Measurements from ENCODE around the gene LAMC2.
A peak's percentile ranks its signal among the peaks of the same experiment; 100 is the strongest.

The LAMC2 gene

GRCh38 chr1:183203094-183203493 lies 17.0 kb downstream of the LAMC2 start:
- Histone ChIP-seq H3K27me3 (ENCODE audit: insufficient read depth, low read depth) (no peaks in the 10 kb centered on the region), H4K20me1 (ENCODE audit: insufficient read depth) (no peaks in the 10 kb centered on the region), H3K4me2 (no peak overlapping the region), H2AFZ (ENCODE audit: low read depth) (no peak overlapping the region), H3K27ac (no peak overlapping the region), H3K9ac (no peak overlapping the region), H3K4me3 (IDR thresholded peaks at IDR 0.05; ENCODE audit: insufficient read depth, low read depth, low read length) (no peak overlapping the region), H3K36me3 (ENCODE audit: insufficient read depth) (no peaks in the 10 kb centered on the region), H3K79me2 (ENCODE audit: insufficient read depth, low read depth) (no peaks in the 10 kb centered on the region), H3K4me1 (ENCODE audit: low read depth, poor library complexity, severe bottlenecking) (no peaks in the 10 kb centered on the region)
- TF ChIP-seq, protein P1, sequence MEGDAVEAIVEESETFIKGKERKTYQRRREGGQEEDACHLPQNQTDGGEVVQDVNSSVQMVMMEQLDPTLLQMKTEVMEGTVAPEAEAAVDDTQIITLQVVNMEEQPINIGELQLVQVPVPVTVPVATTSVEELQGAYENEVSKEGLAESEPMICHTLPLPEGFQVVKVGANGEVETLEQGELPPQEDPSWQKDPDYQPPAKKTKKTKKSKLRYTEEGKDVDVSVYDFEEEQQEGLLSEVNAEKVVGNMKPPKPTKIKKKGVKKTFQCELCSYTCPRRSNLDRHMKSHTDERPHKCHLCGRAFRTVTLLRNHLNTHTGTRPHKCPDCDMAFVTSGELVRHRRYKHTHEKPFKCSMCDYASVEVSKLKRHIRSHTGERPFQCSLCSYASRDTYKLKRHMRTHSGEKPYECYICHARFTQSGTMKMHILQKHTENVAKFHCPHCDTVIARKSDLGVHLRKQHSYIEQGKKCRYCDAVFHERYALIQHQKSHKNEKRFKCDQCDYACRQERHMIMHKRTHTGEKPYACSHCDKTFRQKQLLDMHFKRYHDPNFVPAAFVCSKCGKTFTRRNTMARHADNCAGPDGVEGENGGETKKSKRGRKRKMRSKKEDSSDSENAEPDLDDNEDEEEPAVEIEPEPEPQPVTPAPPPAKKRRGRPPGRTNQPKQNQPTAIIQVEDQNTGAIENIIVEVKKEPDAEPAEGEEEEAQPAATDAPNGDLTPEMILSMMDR (conservative IDR thresholded peaks at IDR 0.05; ENCODE audit: low read depth, low read length): no peak

DNA sequence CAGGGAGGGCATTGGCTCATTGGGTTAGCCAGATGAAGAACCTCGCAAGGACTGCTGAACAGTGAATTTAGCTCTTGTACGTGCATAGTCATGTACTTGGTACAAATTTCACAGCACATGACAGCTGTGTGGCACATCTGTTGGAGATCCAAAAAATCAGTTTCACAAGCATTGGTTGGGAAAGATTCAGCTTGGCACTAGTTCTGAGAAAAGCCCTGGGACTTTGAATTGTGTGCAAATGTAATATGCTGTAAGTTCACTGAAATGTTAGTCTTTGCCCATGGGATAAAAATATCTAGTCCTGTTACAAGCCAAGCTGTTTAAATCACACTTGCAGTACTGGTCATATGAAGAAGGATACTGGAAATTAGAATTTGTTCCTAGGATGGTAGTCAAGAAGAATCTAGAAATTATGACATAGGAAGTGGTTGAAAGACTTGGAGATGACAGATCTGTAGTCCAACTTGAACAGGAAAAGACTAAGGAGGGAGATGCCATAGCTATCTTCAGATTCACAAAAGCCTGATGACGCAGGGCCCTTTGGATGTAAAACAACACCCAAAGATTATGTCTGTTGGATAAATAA lies 19.2 kb downstream of the LAMC2 start:
- H3K27me3 ChIP-seq (ENCODE audit: insufficient read depth, low read depth): no peaks in the 10 kb centered on the region
- no peak overlapping the region for H3K9ac ChIP-seq
- H3K4me1 ChIP-seq (ENCODE audit: low read depth, poor library complexity, severe bottlenecking): peaks cover 13% of the 10 kb centered on the region
- no peaks in the 10 kb centered on the region for H4K20me1 ChIP-seq (ENCODE audit: insufficient read depth)
- no peak overlapping the region for H3K4me3 ChIP-seq (IDR thresholded peaks at IDR 0.05; ENCODE audit: insufficient read depth, low read depth, low read length)
- H3K36me3 ChIP-seq (ENCODE audit: insufficient read depth): no peaks in the 10 kb centered on the region
- TF ChIP-seq, protein P1 (conservative IDR thresholded peaks at IDR 0.05; ENCODE audit: low read depth, low read length): no peak
- no peak overlapping the region for H3K27ac ChIP-seq
- H2AFZ ChIP-seq (ENCODE audit: low read depth): no peak overlapping the region
- no peak overlapping the region for H3K4me2 ChIP-seq
- H3K79me2 ChIP-seq (ENCODE audit: insufficient read depth, low read depth): no peaks in the 10 kb centered on the region

DNA sequence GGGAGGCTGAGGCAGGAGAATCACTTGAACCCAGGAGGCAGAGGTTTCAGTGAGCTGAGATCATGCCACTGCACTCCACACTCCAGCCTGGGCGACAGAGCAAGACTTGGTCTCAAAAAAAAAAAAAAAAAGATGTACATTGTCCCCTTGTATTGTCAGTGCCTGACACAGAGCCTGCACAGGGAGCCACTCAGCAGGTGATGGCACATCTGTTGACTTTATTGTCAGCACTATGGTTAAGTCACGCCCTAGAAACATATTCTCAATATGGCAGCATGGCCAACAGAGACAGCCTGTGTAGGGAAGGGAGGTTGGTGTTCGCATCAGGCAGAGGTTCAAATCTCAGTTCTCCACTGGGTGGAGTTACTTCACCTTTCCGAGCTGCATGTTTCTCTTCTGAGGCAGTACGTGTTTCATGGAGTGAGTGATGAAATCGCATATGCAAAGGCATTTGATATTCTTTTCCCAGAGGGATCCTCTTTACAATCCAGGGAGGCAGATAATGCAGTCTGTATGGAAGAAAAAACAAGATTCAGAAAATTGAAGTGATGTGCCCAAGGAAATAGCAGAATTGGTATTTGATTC lies 20.6 kb downstream of the LAMC2 start:
- no peaks in the 10 kb centered on the region for H4K20me1 ChIP-seq (ENCODE audit: insufficient read depth)
- H3K4me2 ChIP-seq: no peak overlapping the region
- no peaks in the 10 kb centered on the region for H3K79me2 ChIP-seq (ENCODE audit: insufficient read depth, low read depth)
- no peak overlapping the region for H3K4me3 ChIP-seq (IDR thresholded peaks at IDR 0.05; ENCODE audit: insufficient read depth, low read depth, low read length)
- peaks cover 13% of the 10 kb centered on the region for H3K4me1 ChIP-seq (ENCODE audit: low read depth, poor library complexity, severe bottlenecking)
- no peak overlapping the region for H3K9ac ChIP-seq
- TF ChIP-seq, protein P1 (conservative IDR thresholded peaks at IDR 0.05; ENCODE audit: low read depth, low read length): no peak
- H3K36me3 ChIP-seq (ENCODE audit: insufficient read depth): no peaks in the 10 kb centered on the region
- H2AFZ ChIP-seq (ENCODE audit: low read depth): no peak overlapping the region
- H3K27ac ChIP-seq: no peak overlapping the region
- no peaks in the 10 kb centered on the region for H3K27me3 ChIP-seq (ENCODE audit: insufficient read depth, low read depth)

DNA sequence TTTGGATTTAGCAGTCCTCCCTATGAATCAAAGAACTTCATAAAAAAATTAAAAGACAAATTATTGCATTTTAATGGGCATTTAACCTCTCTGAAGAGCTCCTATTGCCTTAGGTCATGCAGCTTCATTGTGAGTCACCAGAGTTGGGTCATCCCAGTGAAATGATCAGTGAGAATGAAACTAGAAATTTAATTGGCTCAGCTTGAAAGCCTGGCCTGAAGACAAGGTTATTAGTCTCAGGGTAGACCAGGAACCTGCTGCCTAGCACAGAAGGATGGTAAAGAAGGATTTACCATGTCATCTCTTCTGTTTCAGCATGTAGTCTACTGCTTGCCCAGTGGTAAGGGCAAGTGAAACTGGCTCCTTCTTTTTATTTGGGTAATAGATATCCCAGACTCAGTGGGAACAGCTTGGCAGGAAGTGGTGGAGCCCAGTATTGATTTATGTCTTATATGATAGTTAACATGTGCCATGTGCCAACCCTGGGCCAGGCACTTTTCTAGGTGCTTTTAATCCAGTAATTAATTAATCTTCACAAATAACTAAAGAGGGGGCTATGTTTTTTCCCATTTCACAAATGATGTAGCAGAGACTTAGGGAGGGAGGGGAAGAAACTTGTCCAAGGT lies 23.6 kb downstream of the LAMC2 start:
- Histone ChIP-seq H3K36me3 (ENCODE audit: insufficient read depth) (no peaks in the 10 kb centered on the region), H3K27me3 (ENCODE audit: insufficient read depth, low read depth) (no peaks in the 10 kb centered on the region), H3K4me2 (peak overlapping the region; percentile 1; the same call in 1 of the 2 replicates), H2AFZ (ENCODE audit: low read depth) (peak overlapping the region; percentile 20), H3K27ac (no peak overlapping the region), H4K20me1 (ENCODE audit: insufficient read depth) (no peaks in the 10 kb centered on the region), H3K4me1 (ENCODE audit: low read depth, poor library complexity, severe bottlenecking) (peaks cover 13% of the 10 kb centered on the region), H3K79me2 (ENCODE audit: insufficient read depth, low read depth) (no peaks in the 10 kb centered on the region), H3K4me3 (IDR thresholded peaks at IDR 0.05; ENCODE audit: insufficient read depth, low read depth, low read length) (no peak overlapping the region), H3K9ac (no peak overlapping the region)
- TF ChIP-seq, protein P1 (conservative IDR thresholded peaks at IDR 0.05; ENCODE audit: low read depth, low read length): no peak

Measured in KMS-11 (cell line).